Bronchial epithelial cell (primary cell): Measurements from ENCODE around the gene CDK17. TPM values are rescaled to one million over a fixed set of nuclear protein-coding genes. Genes with fewer than 3 reads are reported as not detected.
A peak's percentile ranks its signal among the peaks of the same experiment; 100 is the strongest.

Experiments
- DNase-seq: peaks from one replicate; pipeline ENCODE4 v3.0.0-alpha.2; 2010; ENCODE audit warnings: low read depth
- FAIRE-seq: peaks from 2 replicates; lab custom pipeline; 2011; peaks lifted over from hg19 to GRCh38; lab: Jason Lieb, UNC
- H3K27me3 ChIP-seq: 2 replicates; pipeline ENCODE4 v1.5.1; 2011; ENCODE audit warnings: low read length; ENCODE audit not compliant: control insufficient read depth, insufficient read depth
- H3K36me3 ChIP-seq: 2 replicates; pipeline ENCODE4 v1.5.1; 2011; ENCODE audit warnings: low read length; ENCODE audit not compliant: control insufficient read depth, insufficient read depth
- H3K4me3 ChIP-seq: 2 replicates; pipeline ENCODE4 v1.5.1; 2011; ENCODE audit warnings: mild to moderate bottlenecking, low read depth, low read length, control low read depth
- total RNA-seq: library from RNA; depleted of rRNA; stranded (reverse); fragments of >200 nt; gene quantifications from 2 replicates; pipeline ENCODE4 v1.2.1, GENCODE V29; 2014
- TF ChIP-seq, protein P1 (sequence below): IDR thresholded peaks from 2 replicates; pipeline ENCODE4 v1.5.1; 2011; ENCODE audit warnings: mild to moderate bottlenecking, moderate library complexity, low read length, control low read depth, inconsistent platforms; ENCODE audit not compliant: insufficient read depth, severe bottlenecking

The CDK17 gene
- total RNA-seq, 1 donor from 2014 or later: 34.5 TPM

DNA sequence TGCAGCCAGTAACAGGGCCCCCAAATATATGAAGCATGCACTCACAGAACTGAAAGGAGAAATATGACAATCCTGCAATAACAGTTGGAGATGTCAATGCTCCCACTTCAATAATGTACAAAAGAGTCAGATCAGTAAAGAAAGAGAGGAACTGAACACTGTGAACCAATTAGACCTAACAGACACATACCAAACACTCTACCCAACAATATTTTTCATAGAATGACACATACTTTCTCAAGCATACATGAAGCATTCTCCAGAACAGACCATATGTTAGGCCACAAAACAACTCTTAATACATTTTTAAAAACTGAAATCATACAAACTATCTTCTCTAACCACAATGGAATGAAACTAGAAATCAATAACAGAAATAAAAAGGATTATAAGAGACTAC is 125.9 kb downstream of the CDK17 start:
- Histone ChIP-seq H3K4me3 (no peak overlapping the region), H3K27me3 (no peaks in the 10 kb centered on the region), H3K36me3 (peaks cover 4% of the 10 kb centered on the region)
- TF ChIP-seq, protein P1, sequence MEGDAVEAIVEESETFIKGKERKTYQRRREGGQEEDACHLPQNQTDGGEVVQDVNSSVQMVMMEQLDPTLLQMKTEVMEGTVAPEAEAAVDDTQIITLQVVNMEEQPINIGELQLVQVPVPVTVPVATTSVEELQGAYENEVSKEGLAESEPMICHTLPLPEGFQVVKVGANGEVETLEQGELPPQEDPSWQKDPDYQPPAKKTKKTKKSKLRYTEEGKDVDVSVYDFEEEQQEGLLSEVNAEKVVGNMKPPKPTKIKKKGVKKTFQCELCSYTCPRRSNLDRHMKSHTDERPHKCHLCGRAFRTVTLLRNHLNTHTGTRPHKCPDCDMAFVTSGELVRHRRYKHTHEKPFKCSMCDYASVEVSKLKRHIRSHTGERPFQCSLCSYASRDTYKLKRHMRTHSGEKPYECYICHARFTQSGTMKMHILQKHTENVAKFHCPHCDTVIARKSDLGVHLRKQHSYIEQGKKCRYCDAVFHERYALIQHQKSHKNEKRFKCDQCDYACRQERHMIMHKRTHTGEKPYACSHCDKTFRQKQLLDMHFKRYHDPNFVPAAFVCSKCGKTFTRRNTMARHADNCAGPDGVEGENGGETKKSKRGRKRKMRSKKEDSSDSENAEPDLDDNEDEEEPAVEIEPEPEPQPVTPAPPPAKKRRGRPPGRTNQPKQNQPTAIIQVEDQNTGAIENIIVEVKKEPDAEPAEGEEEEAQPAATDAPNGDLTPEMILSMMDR: no peak
- DNase-seq: peak; percentile 25
- no peak for FAIRE-seq

DNA sequence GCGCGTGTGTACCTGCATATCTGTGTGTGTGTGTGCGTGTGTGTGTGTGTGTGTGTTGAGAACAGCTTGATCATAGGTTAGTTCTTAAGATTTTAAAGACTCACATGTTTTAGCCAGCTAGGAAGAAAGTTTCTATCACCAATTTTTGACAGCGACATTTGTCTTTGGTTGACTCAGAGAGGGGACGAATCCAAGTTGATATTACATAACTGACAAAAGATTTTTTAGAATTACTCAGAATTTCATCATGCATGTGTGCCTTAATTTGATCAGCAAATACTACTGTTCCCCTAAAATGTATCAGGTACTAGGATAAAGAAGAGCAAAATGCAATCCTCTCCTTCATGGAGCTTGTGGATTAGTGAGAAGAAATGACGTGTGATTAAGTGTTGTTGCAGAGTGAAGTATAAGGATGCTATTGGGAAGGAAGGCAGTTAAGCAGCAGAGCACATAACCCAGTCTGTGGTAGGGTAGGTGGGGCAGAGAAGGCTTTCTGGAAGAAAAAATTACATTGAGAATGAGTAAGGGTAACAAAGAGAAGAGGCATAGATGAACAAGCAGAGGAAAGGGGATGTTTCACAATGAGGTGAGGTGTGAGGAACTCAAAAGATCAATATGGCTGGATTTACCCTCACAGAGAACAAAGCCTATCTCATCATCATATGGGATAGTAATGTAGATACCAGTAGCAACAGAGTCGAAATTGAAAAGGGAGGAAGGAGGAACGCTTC is 128.6 kb downstream of the CDK17 start:
- no peak for FAIRE-seq
- Histone ChIP-seq H3K4me3 (no peak overlapping the region), H3K27me3 (no peaks in the 10 kb centered on the region), H3K36me3 (peaks cover 4% of the 10 kb centered on the region)
- TF ChIP-seq, protein P1: no peak
- no peak for DNase-seq

DNA sequence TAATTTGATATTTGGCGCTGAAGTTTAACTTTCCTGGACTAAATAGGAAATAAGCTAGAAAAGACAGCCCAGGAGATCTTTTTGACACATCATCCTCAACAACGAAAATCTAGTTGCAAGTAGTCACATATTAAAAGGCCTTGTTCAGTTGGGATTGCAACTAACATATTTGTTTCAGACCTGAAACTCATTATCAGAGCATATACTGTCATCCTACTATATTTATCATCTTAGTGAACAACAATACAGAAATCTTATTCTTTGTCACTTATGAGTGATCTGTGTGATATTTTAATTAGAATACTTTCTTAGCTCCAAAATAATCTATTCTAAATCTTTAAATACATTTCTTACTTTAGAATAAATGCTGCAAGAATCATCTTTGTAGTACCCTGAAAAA is 134.0 kb downstream of the CDK17 start:
- Histone ChIP-seq H3K27me3 (no peaks in the 10 kb centered on the region), H3K4me3 (no peak overlapping the region), H3K36me3 (peaks cover 2% of the 10 kb centered on the region)
- FAIRE-seq (no peak), DNase-seq (no peak)
- TF ChIP-seq, protein P1: no peak

DNA sequence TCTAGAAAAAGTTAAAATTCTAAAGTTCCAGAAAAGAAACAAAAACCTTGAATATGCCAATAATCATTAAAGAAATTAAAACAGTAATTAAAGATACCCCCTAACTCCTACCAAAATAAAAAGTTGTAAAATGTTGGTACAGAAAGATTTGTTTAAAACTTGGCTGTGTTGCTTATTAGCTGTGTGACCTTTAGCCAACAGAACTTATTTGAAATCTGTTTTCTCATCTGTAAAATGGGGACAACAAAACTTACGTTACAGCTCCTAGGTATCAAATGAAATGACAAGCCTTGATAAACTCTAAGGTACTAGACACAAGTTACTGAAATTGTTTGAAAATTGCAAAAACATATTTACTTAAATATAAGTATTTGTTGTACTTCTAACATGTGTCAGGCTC is 134.4 kb downstream of the CDK17 start:
- no peak for FAIRE-seq
- no peak overlapping the region for H3K4me3 ChIP-seq
- TF ChIP-seq, protein P1: no peak
- DNase-seq: no peak
- peaks cover 2% of the 10 kb centered on the region for H3K36me3 ChIP-seq
- no peaks in the 10 kb centered on the region for H3K27me3 ChIP-seq

DNA sequence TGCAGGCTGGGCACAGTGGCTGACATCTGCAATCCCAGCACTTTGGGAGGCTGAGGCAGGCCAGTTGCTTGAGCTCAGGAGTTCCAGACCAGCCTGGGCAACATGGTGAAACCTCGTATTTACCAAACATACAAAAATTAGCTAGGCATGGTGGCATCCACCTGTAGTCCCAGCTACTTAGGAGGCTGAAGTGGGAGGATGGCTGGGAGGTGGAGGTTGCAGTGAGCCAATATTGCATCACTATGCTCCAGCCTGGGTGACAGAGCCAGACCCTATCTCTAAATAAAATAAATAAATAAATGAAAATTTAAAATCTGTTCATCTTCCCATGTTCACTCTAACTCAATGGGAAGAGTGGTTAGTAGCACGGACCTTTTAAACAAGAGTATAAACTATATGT is 134.8 kb downstream of the CDK17 start:
- no peak for DNase-seq
- no peaks in the 10 kb centered on the region for H3K27me3 ChIP-seq
- no peak for FAIRE-seq
- H3K4me3 ChIP-seq: no peak overlapping the region
- TF ChIP-seq, protein P1: no peak
- H3K36me3 ChIP-seq: peaks cover 4% of the 10 kb centered on the region
